GM18498 (cell line): ENCODE data around the gene LPIN3.

Source experiments
- ATAC-seq: cut with Tn5 transposase; IDR thresholded peaks from one replicate; pipeline ENCODE4 v1.9.1; 2021; ENCODE audit warnings: mild to moderate bottlenecking, moderate library complexity; ENCODE audit not compliant: unreplicated experiment

Gene LPIN3

GRCh38 chr20:41349266-41349665, 8.6 kb downstream of the LPIN3 start:
- no peak for ATAC-seq

GRCh38 chr20:41349943-41350342, 9.3 kb downstream of the LPIN3 start:
- ATAC-seq, result no peak

- ATAC-seq, result no peak
These were observed 9.9 kb downstream of the LPIN3 start for GRCh38 chr20:41350408-41350962.

GRCh38 chr20:41352106-41352505, 11.5 kb downstream of the LPIN3 start:
- no peak for ATAC-seq

GRCh38 chr20:41352666-41353065, 12.0 kb downstream of the LPIN3 start:
- ATAC-seq, result no peak

- no peak for ATAC-seq
These were observed 12.9 kb downstream of the LPIN3 start for GRCh38 chr20:41353530-41353929.

- ATAC-seq, result no peak
These were observed 14.6 kb downstream of the LPIN3 start for GRCh38 chr20:41355192-41355591.

- no peak for ATAC-seq
These were observed 15.1 kb downstream of the LPIN3 start for GRCh38 chr20:41355598-41356203.

GRCh38 chr20:41356951-41357350, 16.3 kb downstream of the LPIN3 start:
- ATAC-seq, result no peak

GRCh38 chr20:41357424-41358163, 17.0 kb downstream of the LPIN3 start:
- no peak for ATAC-seq

- no peak for ATAC-seq
These were observed 17.6 kb downstream of the LPIN3 start for GRCh38 chr20:41358230-41358629.

GRCh38 chr20:41358717-41359116, 18.1 kb downstream of the LPIN3 start:
- no peak for ATAC-seq

- ATAC-seq, result no peak
These were observed 19.0 kb downstream of the LPIN3 start for GRCh38 chr20:41359541-41360011.

GRCh38 chr20:41360831-41361756, 20.5 kb downstream of the LPIN3 start:
- no peak for ATAC-seq

GRCh38 chr20:41361757-41362747, 21.4 kb downstream of the LPIN3 start:
- no peak for ATAC-seq

GRCh38 chr20:41362748-41363140, 22.1 kb downstream of the LPIN3 start:
- no peak for ATAC-seq

GRCh38 chr20:41363601-41364000, 23.0 kb downstream of the LPIN3 start:
- ATAC-seq, result no peak

- ATAC-seq, result no peak
These were observed 23.7 kb downstream of the LPIN3 start for GRCh38 chr20:41364236-41364855.

- no peak for ATAC-seq
These were observed 24.5 kb downstream of the LPIN3 start for GRCh38 chr20:41364967-41365765.
